ENCODE results near the gene TSR1. TPM values are rescaled to one million over a fixed set of nuclear protein-coding genes. Genes with fewer than 3 reads are reported as not detected.

TSR1 gene
- total RNA-seq, 4 donors from 2014 or later: 76.7 to 94.1 (median 84.7) TPM

DNA sequence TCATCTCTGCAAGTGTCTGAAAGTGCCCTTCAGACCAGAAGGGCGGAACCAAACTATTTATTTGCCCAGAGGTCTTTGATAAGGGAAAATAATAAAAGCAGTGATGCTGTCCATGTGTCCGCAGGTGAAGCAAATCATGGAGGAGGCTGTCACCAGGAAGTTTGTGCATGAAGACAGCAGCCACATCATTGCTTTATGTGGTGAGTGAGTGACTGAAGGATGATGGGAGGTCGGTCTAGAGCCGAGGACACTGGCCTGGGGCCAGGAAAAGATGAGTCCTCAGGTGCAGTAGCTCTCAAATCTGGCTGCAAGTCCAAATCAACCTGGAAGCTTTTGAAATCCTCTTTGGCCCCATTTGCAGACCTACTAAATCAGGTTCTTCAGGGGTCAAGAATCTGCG lies 7.2 kb upstream of the TSR1 start:
- DNase-seq (no peak), ATAC-seq (no peak)
- H3K9me3 ChIP-seq: no peaks in the 10 kb centered on the region
- H3K36me3 ChIP-seq: no peaks in the 10 kb centered on the region
- H3K4me3 ChIP-seq: no peak overlapping the region
- H3K27ac ChIP-seq: no peak overlapping the region
- no peaks in the 10 kb centered on the region for H3K27me3 ChIP-seq
- intact Hi-C loops (cut with DNase I; ENCODE audit: low total_unique reads): no loop called here
- H3K4me1 ChIP-seq: peaks cover 10 to 11% of the 10 kb centered on the region in 2 donors
- in situ Hi-C loops (cut with MboI; ENCODE audit: low sequenced_read_pairs in 4 of 4): no loop called here
- no peak for TF ChIP-seq POLR2A (IDR thresholded peaks at IDR 0.05)
- no peak for TF ChIP-seq CTCF (IDR thresholded peaks at IDR 0.05 in 4 of 5, conservative IDR thresholded peaks at IDR 0.05 in 1 of 5)

DNA sequence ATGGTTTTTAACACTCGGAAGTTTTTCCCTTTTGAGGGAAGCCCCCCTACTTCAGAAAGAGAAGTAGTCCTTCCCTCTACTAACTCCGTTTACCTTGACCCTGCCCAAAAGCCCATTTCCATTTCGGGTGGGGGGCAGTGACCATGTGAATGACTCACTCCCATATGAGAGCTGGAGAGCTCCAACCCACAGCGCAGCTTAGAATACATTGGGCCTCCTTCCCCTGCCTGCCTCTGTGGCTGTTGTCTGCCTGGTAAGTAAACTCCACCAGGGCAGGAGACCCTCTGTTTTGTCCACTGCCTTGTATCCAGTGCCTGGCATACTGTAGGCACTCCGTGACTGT lies 2.0 kb upstream of the TSR1 start:
- intact Hi-C loops (cut with DNase I; ENCODE audit: low total_unique reads): loop anchor here (5.0 kb wide), 2 partner anchors 64 to 286 kb away; partner anchors contain the start of gene MNT
- Histone ChIP-seq H3K4me1 (peaks cover 14 to 27% of the 10 kb centered on the region in 2 donors), H3K27ac (peak overlapping the region; percentile 87 to 94 (median 92)), H3K9me3 (no peaks in the 10 kb centered on the region), H3K4me3 (peak overlapping the region; percentile 71 to 90 (median 82)), H3K27me3 (no peaks in the 10 kb centered on the region), H3K36me3 (peaks cover 4 to 20% of the 10 kb centered on the region in 2 donors)
- no peak for ATAC-seq
- no peak for DNase-seq
- in situ Hi-C loops (cut with MboI; ENCODE audit: low sequenced_read_pairs in 4 of 4): no loop called here
- TF ChIP-seq POLR2A (IDR thresholded peaks at IDR 0.05): no peak
- no peak for TF ChIP-seq CTCF (IDR thresholded peaks at IDR 0.05 in 4 of 5, conservative IDR thresholded peaks at IDR 0.05 in 1 of 5)

DNA sequence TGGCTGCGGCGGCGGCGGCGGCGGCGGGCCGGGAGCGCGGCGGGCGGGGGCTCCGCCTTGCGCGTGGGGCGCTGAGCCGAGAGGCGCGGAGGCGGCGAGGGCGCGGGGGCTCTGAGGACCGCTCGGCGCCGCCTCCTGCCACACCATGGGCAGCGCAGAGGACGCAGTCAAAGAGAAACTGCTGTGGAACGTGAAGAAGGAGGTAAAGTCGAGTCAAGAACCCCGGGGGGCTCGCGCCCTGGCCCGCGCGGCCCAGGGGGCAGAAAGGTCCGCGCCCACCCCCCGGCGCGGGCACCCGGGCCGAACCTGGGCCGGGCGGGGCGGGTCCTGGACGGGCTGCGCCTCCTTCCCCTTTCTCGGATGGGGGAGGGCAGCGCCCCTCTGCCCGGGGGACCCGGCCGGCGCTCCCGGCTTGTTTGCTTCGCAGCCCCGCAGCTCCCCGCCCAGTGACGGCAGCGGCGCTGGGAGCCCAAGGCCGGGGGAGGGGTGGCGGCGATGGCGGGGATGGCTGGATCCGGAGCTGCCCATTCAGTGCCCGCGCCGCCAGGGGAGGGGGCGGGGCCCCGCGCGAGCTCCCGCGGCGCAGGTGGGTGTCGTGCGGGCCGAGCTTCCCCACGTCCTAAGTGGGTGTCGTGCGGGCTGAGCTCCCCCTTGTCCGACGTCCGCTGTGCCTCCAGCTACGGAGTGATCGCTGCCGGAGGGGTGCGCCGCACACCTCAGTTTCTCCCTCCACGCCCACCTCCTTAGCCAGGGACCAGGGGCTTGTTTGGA lies 1.5 kb upstream of the TSR1 start:
- no peaks in the 10 kb centered on the region for H3K9me3 ChIP-seq
- intact Hi-C loops (cut with DNase I; ENCODE audit: low total_unique reads): loop anchor here (2.0 to 5.0 kb wide), 3 partner anchors 15 to 285 kb away; partner anchors contain the start of gene MNT

GRCh38 chr17:2336852-2337543 lies 741 bp upstream of the TSR1 start, which contains the start of gene SGSM2:
Gene SGSM2 (plus strand): TSS chr17:2337501. CDS start chr17:2337689, 188 bp downstream.
- in situ Hi-C loops (cut with MboI; ENCODE audit: low sequenced_read_pairs in 4 of 4) (no loop called here), intact Hi-C loops (cut with DNase I; ENCODE audit: low total_unique reads) (loop anchor here (2.0 to 5.0 kb wide), 3 partner anchors 16 to 285 kb away; partner anchors contain the start of gene MNT)
- Histone ChIP-seq H3K27ac (peak within 1 kb of the TSS; percentile 87 to 94 (median 92)), H3K9me3 (no peaks in the 10 kb centered on the region), H3K27me3 (no peaks in the 10 kb centered on the region), H3K4me1 (peaks cover 14 to 27% of the 10 kb centered on the region in 2 donors), H3K4me3 (peak within 1 kb of the TSS; percentile 71 to 90 (median 82)), H3K36me3 (peaks cover 6 to 33% of the 10 kb centered on the region in 2 donors)
- DNase-seq: no peak
- TF ChIP-seq POLR2A (IDR thresholded peaks at IDR 0.05): no peak
- no peak for TF ChIP-seq CTCF (IDR thresholded peaks at IDR 0.05 in 4 of 5, conservative IDR thresholded peaks at IDR 0.05 in 1 of 5)
- peak; percentile 44 to 48 for ATAC-seq

More for the DNA sequence above, 1.5 kb upstream of the TSR1 start:
- no peaks in the 10 kb centered on the region for H3K27me3 ChIP-seq
- peak; percentile 57 for ATAC-seq
- TF ChIP-seq POLR2A (IDR thresholded peaks at IDR 0.05): peak; percentile 52 to 56
- TF ChIP-seq CTCF (IDR thresholded peaks at IDR 0.05 in 4 of 5, conservative IDR thresholded peaks at IDR 0.05 in 1 of 5): peak in 1 of 5 experiments; percentile 11
- DNase-seq: peak; percentile 44 to 64
- in situ Hi-C loops (cut with MboI; ENCODE audit: low sequenced_read_pairs in 4 of 4): no loop called here
- peaks cover 5 to 26% of the 10 kb centered on the region in 2 donors for H3K36me3 ChIP-seq
- peak overlapping the region; percentile 87 to 94 (median 92) for H3K27ac ChIP-seq
- peaks cover 14 to 27% of the 10 kb centered on the region in 2 donors for H3K4me1 ChIP-seq
- peak overlapping the region; percentile 71 to 90 (median 82) for H3K4me3 ChIP-seq
